Measurements from ENCODE around the gene BMAL1.

The BMAL1 gene

DNA sequence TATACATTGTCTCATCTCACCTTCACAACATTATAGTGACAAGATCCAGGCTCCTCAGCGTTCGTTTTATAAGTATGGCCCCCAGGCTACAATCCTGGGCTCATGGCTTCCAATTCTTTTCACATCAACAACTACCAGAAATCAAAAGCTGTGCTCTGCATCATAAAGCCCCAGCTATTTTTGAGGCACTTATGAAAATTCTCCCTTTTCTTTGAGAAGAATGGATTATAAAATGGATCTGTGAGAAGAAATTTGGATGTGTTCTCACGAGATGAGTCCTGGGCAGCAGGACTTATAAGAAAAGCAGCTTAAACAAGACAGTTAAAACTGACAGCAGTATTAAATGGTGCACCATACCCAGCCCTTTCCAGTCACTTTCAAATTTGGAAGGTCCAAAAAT lies 105.2 kb downstream of the BMAL1 start (continued):
- TF ChIP-seq TCF4 (CRISPR knock-in tag; IDR thresholded peaks at IDR 0.05; ENCODE audit: borderline replicate concordance): no peak
- TF ChIP-seq RARB (CRISPR knock-in tag; IDR thresholded peaks at IDR 0.05): no peak
- TF ChIP-seq ZFP30 (CRISPR knock-in tag; IDR thresholded peaks at IDR 0.05): no peak
- TF ChIP-seq, protein P1, sequence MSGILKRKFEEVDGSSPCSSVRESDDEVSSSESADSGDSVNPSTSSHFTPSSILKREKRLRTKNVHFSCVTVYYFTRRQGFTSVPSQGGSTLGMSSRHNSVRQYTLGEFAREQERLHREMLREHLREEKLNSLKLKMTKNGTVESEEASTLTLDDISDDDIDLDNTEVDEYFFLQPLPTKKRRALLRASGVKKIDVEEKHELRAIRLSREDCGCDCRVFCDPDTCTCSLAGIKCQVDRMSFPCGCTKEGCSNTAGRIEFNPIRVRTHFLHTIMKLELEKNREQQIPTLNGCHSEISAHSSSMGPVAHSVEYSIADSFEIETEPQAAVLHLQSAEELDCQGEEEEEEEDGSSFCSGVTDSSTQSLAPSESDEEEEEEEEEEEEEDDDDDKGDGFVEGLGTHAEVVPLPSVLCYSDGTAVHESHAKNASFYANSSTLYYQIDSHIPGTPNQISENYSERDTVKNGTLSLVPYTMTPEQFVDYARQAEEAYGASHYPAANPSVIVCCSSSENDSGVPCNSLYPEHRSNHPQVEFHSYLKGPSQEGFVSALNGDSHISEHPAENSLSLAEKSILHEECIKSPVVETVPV (CRISPR knock-in tag; IDR thresholded peaks at IDR 0.05): no peak
- TF ChIP-seq ZNF8 (CRISPR knock-in tag; IDR thresholded peaks at IDR 0.05): no peak
- no peak for TF ChIP-seq CSDC2 (CRISPR knock-in tag; IDR thresholded peaks at IDR 0.05)

GRCh38 chr11:13384908-13385640 lies 107.5 kb downstream of the BMAL1 start:
- peak; percentile 82 for ATAC-seq
- no peak for TF ChIP-seq CSDC2 (CRISPR knock-in tag; IDR thresholded peaks at IDR 0.05)
- TF ChIP-seq, protein P2, sequence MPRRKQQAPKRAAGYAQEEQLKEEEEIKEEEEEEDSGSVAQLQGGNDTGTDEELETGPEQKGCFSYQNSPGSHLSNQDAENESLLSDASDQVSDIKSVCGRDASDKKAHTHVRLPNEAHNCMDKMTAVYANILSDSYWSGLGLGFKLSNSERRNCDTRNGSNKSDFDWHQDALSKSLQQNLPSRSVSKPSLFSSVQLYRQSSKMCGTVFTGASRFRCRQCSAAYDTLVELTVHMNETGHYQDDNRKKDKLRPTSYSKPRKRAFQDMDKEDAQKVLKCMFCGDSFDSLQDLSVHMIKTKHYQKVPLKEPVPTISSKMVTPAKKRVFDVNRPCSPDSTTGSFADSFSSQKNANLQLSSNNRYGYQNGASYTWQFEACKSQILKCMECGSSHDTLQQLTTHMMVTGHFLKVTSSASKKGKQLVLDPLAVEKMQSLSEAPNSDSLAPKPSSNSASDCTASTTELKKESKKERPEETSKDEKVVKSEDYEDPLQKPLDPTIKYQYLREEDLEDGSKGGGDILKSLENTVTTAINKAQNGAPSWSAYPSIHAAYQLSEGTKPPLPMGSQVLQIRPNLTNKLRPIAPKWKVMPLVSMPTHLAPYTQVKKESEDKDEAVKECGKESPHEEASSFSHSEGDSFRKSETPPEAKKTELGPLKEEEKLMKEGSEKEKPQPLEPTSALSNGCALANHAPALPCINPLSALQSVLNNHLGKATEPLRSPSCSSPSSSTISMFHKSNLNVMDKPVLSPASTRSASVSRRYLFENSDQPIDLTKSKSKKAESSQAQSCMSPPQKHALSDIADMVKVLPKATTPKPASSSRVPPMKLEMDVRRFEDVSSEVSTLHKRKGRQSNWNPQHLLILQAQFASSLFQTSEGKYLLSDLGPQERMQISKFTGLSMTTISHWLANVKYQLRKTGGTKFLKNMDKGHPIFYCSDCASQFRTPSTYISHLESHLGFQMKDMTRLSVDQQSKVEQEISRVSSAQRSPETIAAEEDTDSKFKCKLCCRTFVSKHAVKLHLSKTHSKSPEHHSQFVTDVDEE (CRISPR knock-in tag; IDR thresholded peaks at IDR 0.05): no peak
- TF ChIP-seq ZNF70 (CRISPR knock-in tag; IDR thresholded peaks at IDR 0.05): no peak
- no peak for TF ChIP-seq ZC3H10 (CRISPR knock-in tag; IDR thresholded peaks at IDR 0.05)
- no peak for TF ChIP-seq PATZ1 (CRISPR knock-in tag; IDR thresholded peaks at IDR 0.05; ENCODE audit: borderline replicate concordance)
- TF ChIP-seq RARB (CRISPR knock-in tag; IDR thresholded peaks at IDR 0.05): no peak

- TF ChIP-seq ZFP3 (CRISPR knock-in tag; IDR thresholded peaks at IDR 0.05) (no peak), ZC3H10 (CRISPR knock-in tag; IDR thresholded peaks at IDR 0.05) (no peak), TOX (CRISPR knock-in tag; IDR thresholded peaks at IDR 0.05; ENCODE audit: borderline replicate concordance) (no peak), RARB (CRISPR knock-in tag; IDR thresholded peaks at IDR 0.05) (no peak), PATZ1 (CRISPR knock-in tag; IDR thresholded peaks at IDR 0.05; ENCODE audit: borderline replicate concordance) (no peak), ESRRG (CRISPR knock-in tag; IDR thresholded peaks at IDR 0.05) (no peak), PPARA (CRISPR knock-in tag; IDR thresholded peaks at IDR 0.05; ENCODE audit: borderline replicate concordance) (no peak), ARNTL (CRISPR knock-in tag; IDR thresholded peaks at IDR 0.05; ENCODE audit: borderline replicate concordance, low read depth) (no peak), SNAI2 (CRISPR knock-in tag; IDR thresholded peaks at IDR 0.05) (no peak), ZNF70 (CRISPR knock-in tag; IDR thresholded peaks at IDR 0.05) (no peak)
- TF ChIP-seq, protein P1 (CRISPR knock-in tag; IDR thresholded peaks at IDR 0.05): no peak
- TF ChIP-seq, protein P2 (CRISPR knock-in tag; IDR thresholded peaks at IDR 0.05): no peak
- TF ChIP-seq, protein P3, sequence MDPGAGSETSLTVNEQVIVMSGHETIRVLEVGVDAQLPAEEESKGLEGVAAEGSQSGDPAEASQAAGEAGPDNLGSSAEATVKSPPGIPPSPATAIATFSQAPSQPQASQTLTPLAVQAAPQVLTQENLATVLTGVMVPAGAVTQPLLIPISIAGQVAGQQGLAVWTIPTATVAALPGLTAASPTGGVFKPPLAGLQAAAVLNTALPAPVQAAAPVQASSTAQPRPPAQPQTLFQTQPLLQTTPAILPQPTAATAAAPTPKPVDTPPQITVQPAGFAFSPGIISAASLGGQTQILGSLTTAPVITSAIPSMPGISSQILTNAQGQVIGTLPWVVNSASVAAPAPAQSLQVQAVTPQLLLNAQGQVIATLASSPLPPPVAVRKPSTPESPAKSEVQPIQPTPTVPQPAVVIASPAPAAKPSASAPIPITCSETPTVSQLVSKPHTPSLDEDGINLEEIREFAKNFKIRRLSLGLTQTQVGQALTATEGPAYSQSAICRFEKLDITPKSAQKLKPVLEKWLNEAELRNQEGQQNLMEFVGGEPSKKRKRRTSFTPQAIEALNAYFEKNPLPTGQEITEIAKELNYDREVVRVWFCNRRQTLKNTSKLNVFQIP (CRISPR knock-in tag; IDR thresholded peaks at IDR 0.05; ENCODE audit: borderline replicate concordance, low read depth): no peak
- ATAC-seq: no peak
These were observed 109.0 kb downstream of the BMAL1 start for GRCh38 chr11:13386567-13386966.
